ENCODE data around the gene CDH4. TPM values are rescaled to one million over a fixed set of nuclear protein-coding genes. Genes with fewer than 3 reads are reported as not detected.

Gene CDH4
- total and polyA plus RNA-seq, 9 of the 15 experiments (the other 6 are each of a cell fraction or from before 2014, with no cell fraction given) = 0.04 TPM; not detected in 8

GRCh38 chr20:61671559-61671958, 419.5 kb downstream of the CDH4 start:
- TF ChIP-seq BDP1 (IDR thresholded peaks at IDR 0.05; ENCODE audit: insufficient read depth, insufficient read length) (no peak), ZBTB2 (IDR thresholded peaks at IDR 0.05) (no peak), SFPQ (IDR thresholded peaks at IDR 0.05; ENCODE audit: low read depth, low read length) (no peak), SAFB (IDR thresholded peaks at IDR 0.05; ENCODE audit: borderline replicate concordance, low read depth, low read length) (no peak), ZBTB33 (CRISPR knock-in tag; IDR thresholded peaks at IDR 0.05) (no peak), ESRRB (CRISPR knock-in tag; IDR thresholded peaks at IDR 0.05; ENCODE audit: borderline replicate concordance) (no peak), NR4A1 (CRISPR knock-in tag; IDR thresholded peaks at IDR 0.05) (no peak), NR4A1 (tag; IDR thresholded peaks at IDR 0.05) (no peak), ZNF668 (CRISPR knock-in tag; IDR thresholded peaks at IDR 0.05) (no peak), ZNF57 (CRISPR knock-in tag; IDR thresholded peaks at IDR 0.05) (no peak), POLR2H (tag; IDR thresholded peaks at IDR 0.05; ENCODE audit: low read depth) (no peak), HNRNPK (IDR thresholded peaks at IDR 0.05; ENCODE audit: low read depth, low read length, poor library complexity, severe bottlenecking) (no peak), MAFG (tag; conservative IDR thresholded peaks at IDR 0.05) (no peak), ZNF197 (CRISPR knock-in tag; IDR thresholded peaks at IDR 0.05; ENCODE audit: low read depth) (no peak), GTF2E2 (tag; IDR thresholded peaks at IDR 0.05) (no peak), ZNF696 (CRISPR knock-in tag; conservative IDR thresholded peaks at IDR 0.05) (no peak), ZNF551 (CRISPR knock-in tag; IDR thresholded peaks at IDR 0.05) (no peak)
- H3K9ac ChIP-seq (ENCODE audit: insufficient read depth in 1 of 2, low read depth in 2 of 2, low read length in 2 of 2) = no peak overlapping the region
- H3K27ac ChIP-seq (ENCODE audit: extremely low read depth, low read depth, low read length) = no peak overlapping the region
- POLR2A ChIA-PET = no interaction called here
- H3K36me3 ChIP-seq (ENCODE audit: control insufficient read depth, insufficient read depth, low read length) = no peaks in the 10 kb centered on the region
- intact Hi-C loops (cut with micrococcal nuclease) = no loop called here
- H3K4me2 ChIP-seq (ENCODE audit: insufficient read depth, low read length) = no peak overlapping the region
- no TSS peak for BruUV-seq (replicated peaks)
- no peaks in the 10 kb centered on the region for H3K9me3 ChIP-seq (replicated peaks; ENCODE audit: control insufficient read depth, insufficient read depth, low read depth, low read length)
- H3K9me1 ChIP-seq (ENCODE audit: control insufficient read depth, insufficient read depth, low read length) = no peaks in the 10 kb centered on the region
- CTCF ChIA-PET (ENCODE audit: low intra/inter-chr PET ratio) = no interaction called here
- ATAC-seq = no peak
- WGBS (ENCODE audit: insufficient coverage, low coverage, missing lambda C conversion rate) = 3% methylated on average over 3 of the region's 3 CpGs
- in situ Hi-C loops (cut with MboI) = no loop called here
- H4K20me1 ChIP-seq (replicated peaks; ENCODE audit: control insufficient read depth, insufficient read depth, low read length) = no peaks in the 10 kb centered on the region
- H2AFZ ChIP-seq (ENCODE audit: low read depth, low read length) = no peak overlapping the region
- H3K27me3 ChIP-seq (ENCODE audit: control insufficient read depth in 2 of 2, insufficient read depth in 2 of 2, low read length in 2 of 2) = peaks cover 2 to 24% of the 10 kb centered on the region in 2 experiments; a peak in 3 of 5 replicates
- no peaks in the 10 kb centered on the region for H3K4me1 ChIP-seq (replicated peaks in 1 of 2; ENCODE audit: control insufficient read depth in 2 of 2, insufficient read depth in 2 of 2, low read length in 2 of 2)
- H3K4me3 ChIP-seq = no peak overlapping the region
- no peaks in the 10 kb centered on the region for H3K79me2 ChIP-seq (ENCODE audit: control insufficient read depth, insufficient read depth, low read length)
- no peak for FAIRE-seq
- DNase-seq (ENCODE audit: extremely low read depth in 1 of 4, low spot score in 3 of 4) = no peak
